HG03103 (cell line): Measurements from ENCODE around the gene C1QC.

Experiments
- ATAC-seq: cut with Tn5 transposase; IDR thresholded peaks from one replicate; pipeline ENCODE4 v1.9.1; 2021; ENCODE audit warnings: low read depth; ENCODE audit not compliant: unreplicated experiment

The C1QC gene

DNA sequence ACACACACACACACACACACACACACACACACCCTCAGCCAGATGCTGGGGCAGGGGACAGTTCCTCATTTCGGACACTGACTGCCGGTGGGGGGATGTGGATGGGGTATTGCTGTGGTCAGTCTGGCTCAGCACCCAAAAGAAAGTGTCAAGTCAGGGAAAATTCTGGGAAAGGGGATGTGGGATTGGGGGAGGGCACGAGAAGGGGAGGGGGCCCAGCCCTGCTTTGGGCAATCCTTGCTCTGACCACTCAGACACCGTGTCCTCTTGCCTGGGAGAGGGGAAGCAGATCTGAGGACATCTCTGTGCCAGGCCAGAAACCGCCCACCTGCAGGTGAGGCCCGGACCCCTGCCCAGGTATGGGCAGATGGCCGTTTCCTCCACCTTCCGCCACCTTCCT, at the start of gene C1QC:
C1QC (plus strand) TSS at position 253 of the 400 bp plus-strand sequence. CDS start 391 bp downstream, outside the sequence.
- no peak for ATAC-seq

DNA sequence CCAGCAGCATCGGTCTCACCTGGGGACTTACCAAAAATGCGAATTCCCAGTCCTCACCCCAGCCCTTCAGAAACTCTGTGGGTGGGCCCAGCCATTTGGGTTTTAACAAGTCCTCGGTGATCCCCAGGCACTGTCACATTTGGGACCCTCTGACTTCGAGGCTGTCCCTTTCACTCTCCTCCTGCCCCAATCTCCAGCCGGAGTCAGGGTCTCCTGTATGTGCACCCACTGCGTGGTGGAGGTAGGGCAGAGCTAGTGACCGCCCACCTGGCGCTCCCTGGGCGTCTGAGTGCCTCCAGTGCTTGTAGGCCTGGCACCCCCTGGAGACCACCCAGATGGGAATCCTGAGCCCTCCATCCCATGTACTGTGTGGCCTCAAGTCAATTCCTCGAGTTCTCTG, 49.0 kb upstream of the C1QC start:
- no peak for ATAC-seq

DNA sequence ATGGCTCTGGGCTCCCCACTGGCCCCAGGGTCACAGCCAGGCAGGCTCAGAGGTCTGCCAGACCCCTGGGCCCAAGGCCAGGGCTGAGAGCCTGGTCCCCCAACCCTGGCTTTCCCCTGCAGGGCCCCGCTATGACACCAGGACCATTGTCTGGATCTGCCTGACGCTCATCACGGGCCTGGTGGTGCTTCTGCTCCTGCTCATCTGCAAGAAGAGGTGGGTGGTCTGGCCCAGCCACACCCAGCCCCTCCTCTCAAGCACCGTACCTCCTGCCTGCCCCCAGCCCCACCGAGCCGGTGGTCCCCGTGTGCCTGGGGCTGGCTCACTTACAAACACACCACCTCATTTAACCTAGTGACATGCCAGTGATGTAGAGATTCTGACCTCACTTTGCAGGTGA, 48.3 kb upstream of the C1QC start:
- ATAC-seq: no peak

DNA sequence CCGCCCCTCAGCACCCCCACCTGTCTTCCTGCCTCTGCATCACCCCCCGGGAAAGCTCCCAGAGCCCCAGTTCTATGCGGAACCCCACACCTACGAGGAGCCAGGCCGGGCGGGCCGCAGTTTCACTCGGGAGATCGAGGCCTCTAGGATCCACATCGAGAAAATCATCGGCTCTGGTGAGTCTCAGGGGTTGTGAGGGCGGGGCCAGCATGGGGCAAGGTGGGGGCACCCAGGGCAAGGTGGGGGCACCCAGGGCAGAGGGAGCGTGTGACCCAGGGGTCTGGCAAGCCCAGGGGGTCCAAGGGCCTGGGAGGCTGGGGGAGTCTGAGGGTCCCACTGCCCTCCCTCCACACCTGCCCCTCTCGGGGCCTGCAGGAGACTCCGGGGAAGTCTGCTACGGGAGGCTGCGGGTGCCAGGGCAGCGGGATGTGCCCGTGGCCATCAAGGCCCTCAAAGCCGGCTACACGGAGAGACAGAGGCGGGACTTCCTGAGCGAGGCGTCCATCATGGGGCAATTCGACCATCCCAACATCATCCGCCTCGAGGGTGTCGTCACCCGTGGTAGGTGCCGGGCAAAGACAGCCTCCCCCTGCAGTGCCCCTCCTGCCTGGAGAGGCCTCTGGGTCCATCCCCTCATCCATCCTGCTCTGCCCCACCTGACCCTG, 46.0 kb upstream of the C1QC start:
- ATAC-seq: no peak

DNA sequence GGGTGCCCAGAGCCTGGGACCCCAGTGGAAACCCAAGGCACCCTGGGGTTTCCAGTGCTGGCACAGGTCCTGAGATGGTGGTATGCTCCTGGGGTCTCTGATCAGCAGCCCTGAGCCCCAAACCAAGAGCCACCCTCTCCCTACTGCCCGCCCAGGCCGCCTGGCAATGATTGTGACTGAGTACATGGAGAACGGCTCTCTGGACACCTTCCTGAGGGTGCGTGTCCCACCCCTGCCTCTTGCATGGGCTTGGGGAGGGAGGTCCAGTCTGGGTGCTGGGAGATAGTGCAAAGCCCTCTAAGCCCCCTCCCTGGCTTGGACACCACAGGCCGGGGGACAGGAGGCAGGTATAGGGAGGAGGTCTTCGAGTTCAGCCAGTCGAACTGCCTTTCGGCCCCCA, 45.4 kb upstream of the C1QC start:
- ATAC-seq: no peak

DNA sequence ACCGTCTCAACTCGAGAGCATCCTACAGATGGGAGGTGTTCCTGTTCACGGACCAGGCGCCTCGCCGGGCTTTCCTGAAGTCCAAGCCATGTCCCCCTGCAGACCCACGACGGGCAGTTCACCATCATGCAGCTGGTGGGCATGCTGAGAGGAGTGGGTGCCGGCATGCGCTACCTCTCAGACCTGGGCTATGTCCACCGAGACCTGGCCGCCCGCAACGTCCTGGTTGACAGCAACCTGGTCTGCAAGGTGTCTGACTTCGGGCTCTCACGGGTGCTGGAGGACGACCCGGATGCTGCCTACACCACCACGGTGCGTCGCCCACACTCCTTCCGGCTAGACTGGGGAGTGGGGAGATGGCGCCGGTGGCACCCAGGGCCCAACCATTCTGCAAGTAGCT, 44.7 kb upstream of the C1QC start:
- ATAC-seq: no peak

DNA sequence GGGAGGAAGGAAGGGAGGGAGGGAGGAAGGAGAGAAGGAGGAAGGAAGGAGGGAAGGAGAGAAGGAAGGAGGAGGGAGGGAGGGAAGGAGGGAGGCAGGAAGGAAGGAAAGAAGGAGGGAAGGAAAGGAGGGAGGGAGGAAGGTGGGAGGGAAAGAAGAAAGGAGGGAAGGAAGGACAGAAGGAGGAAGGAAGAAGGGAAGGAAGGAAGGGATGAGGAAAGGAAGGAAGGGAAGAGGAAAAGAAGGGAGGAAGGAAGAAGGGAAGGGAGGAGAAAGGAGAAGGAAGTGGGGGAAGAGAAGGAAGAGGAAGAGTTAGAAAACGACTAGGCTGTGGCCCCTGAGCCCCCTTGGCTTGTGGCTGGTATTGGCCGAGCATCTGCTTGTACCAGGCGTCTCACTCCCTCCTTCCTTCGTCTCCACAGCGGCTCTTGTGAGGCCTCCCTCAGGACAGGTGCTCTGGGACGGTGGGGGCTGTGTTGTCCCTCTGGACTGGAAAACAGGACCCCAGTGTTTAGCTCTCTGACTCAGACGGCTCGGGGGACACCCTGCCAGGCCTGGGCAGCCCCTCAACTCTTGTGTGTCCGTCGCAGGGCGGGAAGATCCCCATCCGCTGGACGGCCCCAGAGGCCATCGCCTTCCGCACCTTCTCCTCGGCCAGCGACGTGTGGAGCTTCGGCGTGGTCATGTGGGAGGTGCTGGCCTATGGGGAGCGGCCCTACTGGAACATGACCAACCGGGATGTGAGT, 43.2 kb upstream of the C1QC start:
- ATAC-seq: no peak

DNA sequence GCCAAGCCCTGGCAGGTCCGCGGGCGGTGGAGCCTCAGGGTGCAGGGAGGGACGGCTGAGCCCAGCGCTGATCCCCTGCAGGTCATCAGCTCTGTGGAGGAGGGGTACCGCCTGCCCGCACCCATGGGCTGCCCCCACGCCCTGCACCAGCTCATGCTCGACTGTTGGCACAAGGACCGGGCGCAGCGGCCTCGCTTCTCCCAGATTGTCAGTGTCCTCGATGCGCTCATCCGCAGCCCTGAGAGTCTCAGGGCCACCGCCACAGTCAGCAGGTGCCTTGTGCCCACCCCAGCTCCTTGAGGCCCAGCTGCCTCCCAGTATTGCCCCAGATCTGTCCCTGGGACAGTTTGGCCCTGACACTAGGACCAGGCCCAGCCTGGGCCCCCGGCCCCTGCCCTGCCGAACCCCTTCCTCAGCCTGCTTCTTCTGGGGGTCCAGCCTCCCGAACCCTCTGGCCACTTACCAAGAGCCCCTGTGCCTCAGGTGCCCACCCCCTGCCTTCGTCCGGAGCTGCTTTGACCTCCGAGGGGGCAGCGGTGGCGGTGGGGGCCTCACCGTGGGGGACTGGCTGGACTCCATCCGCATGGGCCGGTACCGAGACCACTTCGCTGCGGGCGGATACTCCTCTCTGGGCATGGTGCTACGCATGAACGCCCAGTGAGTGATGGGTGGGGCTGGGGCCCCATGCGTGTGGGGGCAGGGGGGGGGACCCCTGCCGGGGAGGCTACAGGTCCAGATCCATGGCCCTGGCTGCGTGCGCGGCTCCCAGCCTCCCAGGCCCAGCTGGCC, 42.4 kb upstream of the C1QC start:
- ATAC-seq: no peak

DNA sequence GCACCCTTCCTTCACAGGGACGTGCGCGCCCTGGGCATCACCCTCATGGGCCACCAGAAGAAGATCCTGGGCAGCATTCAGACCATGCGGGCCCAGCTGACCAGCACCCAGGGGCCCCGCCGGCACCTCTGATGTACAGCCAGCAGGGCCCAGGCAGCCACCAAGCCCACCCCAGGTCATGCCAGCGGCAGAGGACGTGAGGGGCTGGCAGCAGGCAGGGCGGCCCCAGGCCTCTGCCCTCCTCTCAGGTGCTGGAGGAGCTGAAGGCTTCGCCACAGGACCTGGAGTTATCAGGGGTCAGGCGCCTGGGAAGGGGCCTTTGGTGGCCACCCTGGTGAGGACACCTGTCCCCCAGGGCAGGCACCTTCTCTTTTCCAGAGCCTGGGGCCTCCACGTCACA, 41.8 kb upstream of the C1QC start:
- ATAC-seq: no peak

DNA sequence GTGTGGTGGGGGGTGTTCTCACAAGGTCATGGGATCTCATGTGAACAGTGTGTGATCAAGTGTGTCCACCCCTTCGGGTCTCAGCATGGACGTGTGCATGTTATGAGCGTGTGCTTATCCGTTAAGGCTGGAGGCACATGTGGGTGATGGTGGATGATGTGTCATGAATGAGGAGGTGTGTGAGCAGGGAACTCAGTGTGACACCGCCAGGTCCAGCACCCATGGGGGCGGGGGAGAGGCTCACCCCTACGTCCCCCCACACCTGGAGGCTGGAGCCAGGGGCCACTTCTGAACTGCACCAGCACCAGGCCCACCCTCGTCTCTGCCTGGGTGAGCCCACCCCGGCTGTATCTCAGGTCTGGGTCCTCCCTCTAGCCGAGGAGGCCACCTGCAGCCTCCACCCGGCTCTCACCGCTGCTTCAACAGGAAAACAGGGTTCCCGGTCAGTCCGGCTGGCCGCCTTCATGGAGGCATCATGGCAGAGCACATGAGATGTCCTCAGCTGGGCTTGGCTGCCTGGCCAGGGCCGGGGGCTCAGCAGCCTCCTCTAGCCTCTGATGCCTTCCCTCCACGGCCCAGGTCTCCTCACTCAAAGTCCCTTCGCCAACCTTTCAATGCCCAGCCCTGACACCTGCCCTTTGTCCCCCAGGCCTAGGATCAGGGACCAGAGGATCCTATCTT, 41.2 kb upstream of the C1QC start:
- ATAC-seq: no peak

DNA sequence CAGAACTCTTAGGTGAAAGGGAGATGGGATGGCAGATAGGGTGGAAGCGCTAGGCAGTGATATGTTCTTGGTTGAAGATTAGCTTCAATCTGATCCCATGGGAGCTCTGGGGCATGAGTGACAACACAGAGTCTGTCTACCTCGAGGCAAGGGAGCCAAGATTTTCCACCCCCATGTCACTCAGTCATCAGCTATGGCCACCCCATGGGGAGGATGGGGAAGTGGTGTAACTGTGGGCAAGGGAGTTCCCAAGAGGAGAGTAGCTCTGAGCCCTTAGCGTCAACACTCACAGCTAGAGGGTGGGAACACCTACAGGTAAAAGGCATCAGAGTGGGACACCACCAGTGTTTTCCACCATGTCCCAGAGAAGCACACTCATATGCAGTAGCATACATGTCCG, 37.3 kb upstream of the C1QC start:
- no peak for ATAC-seq

DNA sequence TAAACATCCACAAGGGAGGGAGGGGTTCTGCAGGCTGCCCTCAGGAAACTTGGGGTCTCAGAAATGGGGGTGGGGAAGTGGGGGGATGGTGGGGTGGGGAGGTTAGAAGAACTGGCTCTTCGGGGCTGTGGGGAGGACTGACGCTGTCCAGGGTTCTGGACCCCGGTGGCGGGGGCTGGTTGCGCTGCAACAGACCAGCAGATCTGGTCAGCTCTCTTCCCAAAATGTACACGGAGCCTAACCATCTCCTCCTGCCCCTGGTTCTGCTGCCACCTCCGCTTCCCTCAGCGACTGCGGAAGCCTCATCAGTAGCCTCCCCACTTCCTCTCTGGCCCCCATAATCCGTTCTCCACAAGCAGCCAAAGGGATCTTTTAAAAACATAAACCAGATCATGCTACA, 36.3 kb upstream of the C1QC start:
- no peak for ATAC-seq

DNA sequence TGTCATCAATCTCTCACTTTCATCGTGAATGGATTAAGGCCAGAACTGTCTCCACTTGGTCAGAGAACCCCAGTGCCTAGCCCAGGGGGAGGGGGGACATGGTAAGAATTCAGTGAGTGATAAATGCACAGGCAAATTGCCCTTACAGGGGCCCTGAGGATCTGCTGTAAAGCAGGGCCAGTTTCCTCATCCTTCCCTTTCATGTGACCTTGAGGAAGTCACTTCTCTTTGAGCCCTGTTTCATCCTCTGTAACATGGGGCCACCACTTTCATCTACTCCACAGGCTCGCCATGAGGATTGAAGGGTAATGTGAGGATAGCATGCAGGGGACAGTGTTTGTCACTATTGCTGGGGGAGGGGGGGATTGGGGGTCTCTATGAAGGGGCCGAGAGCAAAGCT, 35.1 kb upstream of the C1QC start:
- ATAC-seq: no peak

DNA sequence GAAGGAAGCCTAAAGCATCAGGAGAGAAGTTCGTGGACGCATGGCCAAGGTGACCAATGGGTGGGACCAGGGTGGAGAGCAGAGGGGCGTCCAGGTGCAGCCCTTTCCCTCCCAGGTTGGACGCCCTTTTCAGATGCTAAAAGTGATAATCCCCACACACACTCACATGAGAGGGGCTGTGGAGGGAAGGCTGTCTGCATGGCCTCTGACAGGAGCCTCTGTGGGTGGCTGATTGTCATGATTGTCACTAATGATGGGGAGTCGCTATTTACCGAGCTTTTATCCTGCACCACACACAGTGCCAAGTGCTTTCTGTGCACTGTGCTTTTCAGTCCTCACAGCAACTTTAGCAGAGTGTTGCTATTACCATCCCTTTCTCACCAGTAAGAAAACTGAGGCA, 34.1 kb upstream of the C1QC start:
- ATAC-seq: no peak

DNA sequence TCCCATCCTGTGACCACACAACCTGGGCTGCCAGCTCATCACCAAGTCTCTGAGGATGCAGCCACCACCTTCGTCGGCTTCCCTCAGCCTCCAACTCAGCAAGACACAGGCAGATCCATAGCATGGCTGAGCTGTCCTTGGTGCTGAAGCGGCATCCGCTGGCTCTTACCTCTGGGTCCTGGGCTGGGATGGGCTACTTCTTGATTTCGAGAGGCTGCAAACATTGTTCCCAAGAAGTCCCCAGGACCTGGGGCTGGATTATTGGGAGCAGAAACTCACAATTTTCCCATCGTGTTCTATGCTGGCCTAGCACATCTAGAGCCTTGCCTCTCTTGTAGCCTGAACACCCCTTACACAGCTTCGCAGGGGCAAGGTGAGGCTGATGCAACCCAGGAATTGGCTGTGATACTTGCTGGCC, 31.9 kb upstream of the C1QC start:
- ATAC-seq: no peak

DNA sequence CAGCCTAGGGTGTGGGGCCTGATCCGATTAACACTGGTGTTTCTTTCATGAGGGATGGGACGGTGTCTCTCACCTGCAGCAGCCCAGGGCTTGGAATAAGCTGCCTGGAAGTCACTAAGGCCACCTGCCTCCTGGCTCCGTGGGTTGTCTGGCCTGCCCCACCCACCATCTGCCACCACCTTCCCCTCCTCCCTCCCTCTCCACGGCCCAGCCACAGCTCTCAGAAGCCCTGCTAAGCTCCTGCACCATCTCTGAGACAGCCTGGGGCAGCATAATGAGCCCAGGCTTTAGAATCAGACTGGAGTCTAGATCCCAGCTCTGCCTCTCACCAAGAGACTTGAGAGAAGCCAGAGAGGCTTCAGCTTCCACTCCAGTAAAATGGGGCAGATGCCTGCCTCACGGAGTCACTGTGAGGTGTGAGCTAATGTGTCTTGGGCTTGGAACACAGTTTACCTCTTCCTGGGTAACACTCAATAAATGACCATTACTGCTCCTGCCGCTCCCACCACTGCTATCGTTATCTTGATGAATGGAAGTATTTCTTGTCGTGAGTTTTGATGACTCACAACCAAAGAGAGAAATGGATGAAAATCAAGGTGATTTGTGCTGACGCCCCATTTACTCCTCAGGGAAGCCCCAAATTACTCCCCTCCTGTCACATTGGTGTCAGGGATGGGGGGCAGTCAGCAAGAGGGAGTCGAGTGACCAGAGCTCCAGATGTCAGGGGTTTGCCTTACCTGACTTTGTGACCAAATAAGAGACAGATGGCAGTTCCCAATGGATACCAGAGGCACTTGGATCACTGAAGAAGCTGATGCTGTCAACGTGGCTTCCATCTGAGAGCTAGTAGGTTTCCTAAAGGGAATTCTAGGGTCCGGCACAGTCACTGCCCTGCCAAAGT, 30.5 kb upstream of the C1QC start:
- ATAC-seq: no peak

DNA sequence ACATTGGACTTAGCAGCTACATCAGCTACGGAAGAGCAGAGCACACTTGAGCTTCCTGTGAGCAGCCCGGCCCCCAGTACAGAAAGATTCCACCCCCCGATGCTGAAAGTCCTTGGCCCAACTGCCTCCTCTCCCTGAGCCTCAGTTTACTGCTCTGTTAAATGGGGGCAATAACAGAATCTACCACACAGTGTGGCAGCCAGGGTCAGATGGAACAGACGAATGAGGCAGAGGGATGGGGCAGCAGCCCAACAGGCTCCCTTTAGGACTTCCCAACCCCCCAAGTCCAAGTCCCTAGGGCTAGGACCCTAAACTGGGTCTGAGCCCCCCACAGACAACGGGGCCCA, 29.9 kb upstream of the C1QC start:
- ATAC-seq: no peak

DNA sequence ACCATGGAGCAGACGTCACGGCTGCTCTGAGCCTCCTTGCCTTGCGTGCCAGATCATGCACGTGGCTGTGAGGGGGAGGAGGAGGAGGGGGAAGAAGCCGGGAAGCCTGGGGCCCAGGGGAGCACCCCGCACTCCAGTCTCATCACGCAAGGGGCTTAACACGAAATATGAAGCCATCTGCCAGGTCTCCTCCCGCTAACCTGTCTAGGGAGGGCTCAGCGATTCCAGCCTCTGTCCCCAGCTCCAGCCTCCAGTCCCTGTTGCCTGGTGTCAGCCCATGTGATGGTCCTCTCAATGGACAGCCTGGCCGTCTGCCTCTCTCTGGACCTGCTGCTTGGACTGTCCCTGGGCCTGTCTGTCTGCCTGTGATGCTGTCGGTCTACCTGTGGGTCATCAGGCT, 29.5 kb upstream of the C1QC start:
- no peak for ATAC-seq

DNA sequence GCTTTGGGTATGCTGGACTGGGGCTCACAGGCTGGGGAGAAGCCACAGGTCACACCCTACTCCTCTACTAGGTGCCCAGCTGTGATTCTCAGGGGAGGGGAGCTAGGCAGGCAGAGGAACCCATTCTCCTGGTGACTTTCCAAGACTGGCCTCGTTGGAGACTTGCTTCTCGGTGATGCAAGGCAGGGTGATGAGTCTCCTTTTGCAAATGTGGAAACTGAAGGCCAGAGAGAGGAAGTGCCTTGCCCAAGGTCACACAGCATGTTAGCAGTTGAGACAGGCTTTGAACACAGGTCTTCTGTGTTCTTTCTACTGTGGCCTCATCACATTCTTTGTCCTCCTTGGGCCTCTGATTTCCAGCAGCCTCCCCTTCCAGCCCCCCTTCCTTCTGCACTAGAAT, 27.5 kb upstream of the C1QC start:
- no peak for ATAC-seq

DNA sequence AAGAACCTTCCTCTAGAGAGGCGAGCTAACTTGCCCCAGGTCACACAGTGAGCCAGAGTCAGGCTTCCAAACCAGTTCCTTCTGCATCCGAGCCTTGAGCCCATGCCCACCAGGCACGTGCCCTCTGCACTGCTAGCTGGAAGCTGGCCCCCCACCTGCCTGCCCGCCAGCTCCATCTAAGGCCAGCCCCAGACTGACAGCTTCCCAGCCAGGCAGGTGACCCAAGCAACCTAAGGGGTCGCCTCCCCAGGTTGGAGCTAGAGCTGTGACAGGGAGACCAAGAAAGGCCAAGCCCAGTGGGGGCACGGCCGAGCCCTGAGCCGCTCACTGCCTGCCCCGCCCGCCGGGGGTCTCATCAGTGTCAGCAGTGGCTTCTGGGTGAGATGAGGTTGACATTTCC, 26.9 kb upstream of the C1QC start:
- no peak for ATAC-seq
